Neural cell (in vitro differentiated cells): Measurements from ENCODE around the gene COL20A1. TPM values are rescaled to one million over a fixed set of nuclear protein-coding genes. Genes with fewer than 3 reads are reported as not detected.

Source experiments
- H2AFZ ChIP-seq: fragments of 200-600, 300-800 bp; sonication (generic), shearing (Covaris generic); 2 replicates; pipeline ENCODE4 v1.6.0; 2014; ENCODE audit warnings: low read depth, mild to moderate bottlenecking, antibody characterized with exemption, low read length, moderate library complexity
- H3F3A ChIP-seq: fragments of 200-600 bp; shearing (Covaris generic); 2 replicates; pipeline ENCODE4 v1.6.1; 2016; ENCODE audit warnings: mild to moderate bottlenecking, moderate library complexity, mixed read lengths, antibody characterized with exemption, low read length; ENCODE audit not compliant: insufficient read depth, poor library complexity, severe bottlenecking
- H3K27ac ChIP-seq: fragments of 200-600, 300-800 bp; sonication (generic), shearing (Covaris generic); 2 replicates; pipeline ENCODE4 v1.5.1; 2014; ENCODE audit warnings: mild to moderate bottlenecking, low read length, moderate library complexity
- H3K27me3 ChIP-seq: fragments of 300-800, 200-600 bp; sonication (generic), shearing (Covaris generic); 2 replicates; pipeline ENCODE4 v1.6.0; 2014; ENCODE audit warnings: mild to moderate bottlenecking, low read depth, low read length, moderate library complexity; ENCODE audit not compliant: insufficient read depth
- H3K36me3 ChIP-seq: fragments of 300-800, 200-600 bp; sonication (generic), shearing (Covaris generic); 2 replicates; pipeline ENCODE4 v1.5.1; 2014; ENCODE audit warnings: mild to moderate bottlenecking, antibody characterized with exemption, low read length, moderate library complexity; ENCODE audit not compliant: insufficient read depth
- H3K4me2 ChIP-seq: fragments of 300-800, 200-600 bp; sonication (generic), shearing (Covaris generic); 2 replicates; pipeline ENCODE4 v1.6.0; 2014; ENCODE audit warnings: mild to moderate bottlenecking, low read length
- H3K4me3 ChIP-seq: fragments of 300-800, 200-600 bp; sonication (generic), shearing (Covaris generic); 2 replicates; pipeline ENCODE4 v1.5.1; 2014; ENCODE audit warnings: mild to moderate bottlenecking, low read length, moderate library complexity
- H3K79me2 ChIP-seq: fragments of 200-600 bp; shearing (Covaris generic); replicated peaks from 2 replicates; pipeline ENCODE4 v1.6.0; 2014; ENCODE audit warnings: mild to moderate bottlenecking, low read length, moderate library complexity; ENCODE audit not compliant: insufficient read depth
- H3K9ac ChIP-seq: fragments of 300-800, 200-600 bp; sonication (generic), shearing (Covaris generic); 2 replicates; pipeline ENCODE4 v1.6.1; 2016; ENCODE audit warnings: mild to moderate bottlenecking, low read length, mixed read lengths
- H3K9me2 ChIP-seq: fragments of 200-600 bp; shearing (Covaris generic); 2 replicates; pipeline ENCODE4 v1.6.1; 2016; ENCODE audit warnings: mild to moderate bottlenecking, low read length, mixed read lengths; ENCODE audit not compliant: insufficient read depth
- H3K9me3 ChIP-seq: fragments of 200-600, 300-800 bp; sonication (generic), shearing (Covaris generic); 2 replicates; pipeline ENCODE4 v1.6.1; 2016; ENCODE audit warnings: mild to moderate bottlenecking, mixed run types, low read length, moderate library complexity, mixed read lengths
- H4K20me1 ChIP-seq: fragments of 200-600 bp; shearing (Covaris generic); 2 replicates; pipeline ENCODE4 v1.6.1; 2016; ENCODE audit warnings: mild to moderate bottlenecking, mixed run types; ENCODE audit not compliant: insufficient read depth
- CTCF ChIP-seq: fragments of 450-650 bp; IDR thresholded peaks from 2 replicates; pipeline ENCODE4 v1.5.1; 2014; ENCODE audit warnings: antibody characterized with exemption, mild to moderate bottlenecking, moderate library complexity; ENCODE audit not compliant: poor library complexity, severe bottlenecking
- EP300 ChIP-seq: fragments of 450-650 bp; conservative IDR thresholded peaks from 2 replicates; pipeline ENCODE4 v1.6.1; 2014; ENCODE audit warnings: antibody characterized with exemption, mild to moderate bottlenecking, moderate library complexity; ENCODE audit not compliant: poor library complexity, severe bottlenecking
- EZH2 ChIP-seq: fragments of 200-600, 300-800 bp; shearing (Covaris generic), sonication (generic); IDR thresholded peaks from 2 replicates; pipeline ENCODE4 v1.6.1; 2014; ENCODE audit warnings: antibody characterized with exemption, low read length, borderline replicate concordance, mild to moderate bottlenecking; ENCODE audit not compliant: insufficient read depth, poor library complexity, severe bottlenecking
- MXI1 ChIP-seq: fragments of 450-650 bp; conservative IDR thresholded peaks from 2 replicates; pipeline ENCODE4 v1.6.1; 2014; ENCODE audit warnings: antibody characterized with exemption, mild to moderate bottlenecking; ENCODE audit not compliant: poor library complexity, severe bottlenecking
- POLR2AphosphoS5 ChIP-seq: IDR thresholded peaks from 2 replicates; pipeline ENCODE4 v1.6.1; 2012
- RAD21 ChIP-seq: fragments of 450-650 bp; conservative IDR thresholded peaks from 2 replicates; pipeline ENCODE4 v1.6.1; 2014; ENCODE audit warnings: antibody characterized with exemption, mild to moderate bottlenecking, moderate library complexity
- REST ChIP-seq: IDR thresholded peaks from 2 replicates; pipeline ENCODE4 v1.6.1; 2012; ENCODE audit warnings: borderline replicate concordance
- SMC3 ChIP-seq: fragments of 450-650 bp; conservative IDR thresholded peaks from 2 replicates; pipeline ENCODE4 v1.6.1; 2014; ENCODE audit warnings: antibody characterized with exemption, mild to moderate bottlenecking, moderate library complexity; ENCODE audit not compliant: poor library complexity
- TAF1 ChIP-seq: IDR thresholded peaks from 2 replicates; pipeline ENCODE4 v1.6.1; 2012; ENCODE audit warnings: low read depth
- polyA plus RNA-seq: library from polyadenylated mRNA; depleted of rRNA; stranded (reverse); fragments of >200 nt; gene quantifications from 2 replicates; pipeline ENCODE4 v1.2.3, GENCODE V29; 2014

Gene COL20A1
- polyA plus RNA-seq, 1 donor from 2014 or later: 1.1 TPM

GRCh38 chr20:63314566-63315239 lies 21.7 kb downstream of the COL20A1 start:
- H3K36me3 ChIP-seq: no peaks in the 10 kb centered on the region
- H3K27ac ChIP-seq: no peak overlapping the region
- H2AFZ ChIP-seq: no peak overlapping the region
- H3K4me3 ChIP-seq: no peak overlapping the region
- no peaks in the 10 kb centered on the region for H3K27me3 ChIP-seq
- no peaks in the 10 kb centered on the region for H3F3A ChIP-seq
- no peak overlapping the region for H3K4me2 ChIP-seq
- H3K9me3 ChIP-seq: no peaks in the 10 kb centered on the region
- H3K9me2 ChIP-seq: no peaks in the 10 kb centered on the region
- H3K9ac ChIP-seq: no peak overlapping the region
- no peaks in the 10 kb centered on the region for H3K79me2 ChIP-seq
- TF ChIP-seq REST (no peak), TAF1 (no peak), SMC3 (no peak), POLR2AphosphoS5 (no peak), CTCF (no peak), EZH2 (no peak), EP300 (no peak), MXI1 (no peak), RAD21 (no peak)
- no peaks in the 10 kb centered on the region for H4K20me1 ChIP-seq

GRCh38 chr20:63315240-63315689 lies 22.3 kb downstream of the COL20A1 start:
- Histone ChIP-seq H3K4me3 (no peak overlapping the region), H3F3A (no peaks in the 10 kb centered on the region), H4K20me1 (no peaks in the 10 kb centered on the region), H2AFZ (no peak overlapping the region), H3K79me2 (no peaks in the 10 kb centered on the region), H3K9me2 (no peaks in the 10 kb centered on the region), H3K27me3 (no peaks in the 10 kb centered on the region), H3K27ac (no peak overlapping the region), H3K4me2 (no peak overlapping the region), H3K9ac (no peak overlapping the region), H3K36me3 (no peaks in the 10 kb centered on the region), H3K9me3 (no peaks in the 10 kb centered on the region)
- TF ChIP-seq EP300 (no peak), SMC3 (no peak), REST (no peak), CTCF (no peak), MXI1 (no peak), POLR2AphosphoS5 (no peak), EZH2 (no peak), TAF1 (no peak), RAD21 (no peak)
